ENCODE measurements around the gene MTMR1.

- TF ChIP-seq POLR2AphosphoS5 (IDR thresholded peaks at IDR 0.05; ENCODE audit: insufficient read depth, low read depth, low read length) (no peak), CTCF (IDR thresholded peaks at IDR 0.05; ENCODE audit: extremely low read depth in 1 of 2, insufficient read depth in 1 of 2, low read depth in 1 of 2, low read length in 2 of 2) (no peak), POLR2A (IDR thresholded peaks at IDR 0.05; ENCODE audit: low read depth, low read length) (no peak), MAX (IDR thresholded peaks at IDR 0.05; ENCODE audit: insufficient read depth, insufficient read length) (no peak), EZH2 (IDR thresholded peaks at IDR 0.05; ENCODE audit: borderline replicate concordance, low read depth, low read length, severe bottlenecking) (no peak), FOS (IDR thresholded peaks at IDR 0.05; ENCODE audit: borderline replicate concordance, insufficient read depth, low read length) (no peak), JUN (IDR thresholded peaks at IDR 0.05; ENCODE audit: borderline replicate concordance, insufficient read depth, insufficient read length, low read depth) (no peak), MYC (IDR thresholded peaks at IDR 0.05; ENCODE audit: low read depth, low read length) (no peak), GATA2 (IDR thresholded peaks at IDR 0.05; ENCODE audit: insufficient read depth, insufficient read length, low read depth, low read length) (no peak)
These were observed 73.8 kb downstream of the MTMR1 start for GRCh38 chrX:150767045-150767395.

Data from endothelial cell of umbilical vein (primary cell).